Right renal pelvis (tissue), 4 donors: ENCODE measurements around the gene MATK. TPM values are rescaled to one million over a fixed set of nuclear protein-coding genes. Genes with fewer than 3 reads are reported as not detected.

ENCODE experiments used
- polyA plus RNA-seq, 4 donors: library from polyadenylated mRNA; unstranded; fragments of 120-200 nt; gene quantifications; one replicate each; pipeline ENCODE4 v1.2.1, GENCODE V29; 2013; ENCODE audit not compliant: insufficient read length in 4 of 4

The MATK gene
- polyA plus RNA-seq, 4 donors = 0.50 to 1.8 (median 1.1) TPM

Other genes with a start within 250 kb of the MATK start
- gene TEKTIP1, start 247.2 kb downstream of the MATK start, polyA plus RNA-seq = 1 to 10 TPM; 3.4 to 7.1 (median 4.8) TPM
- 10 to 100 TPM; 46.5 to 66.2 (median 56.5) TPM for gene MFSD12, start 228.8 kb downstream of the MATK start, polyA plus RNA-seq
- gene HMG20B, start 213.4 kb downstream of the MATK start, polyA plus RNA-seq = 10 to 100 TPM; 72.9 to 95.8 (median 74.2) TPM
- gene GIPC3, start 200.9 kb downstream of the MATK start, polyA plus RNA-seq = 1 to 10 TPM; 2.6 to 4.2 (median 3.1) TPM
- 1 to 10 TPM; 2.7 to 4.1 (median 3.1) TPM for gene TBXA2R, start 179.5 kb downstream of the MATK start, polyA plus RNA-seq
- 10 to 100 TPM; 19.7 to 30.8 (median 21.0) TPM for gene CACTIN, start 159.6 kb downstream of the MATK start, polyA plus RNA-seq
- gene PIP5K1C, start 85.9 kb downstream of the MATK start, polyA plus RNA-seq = 10 to 100 TPM; 19.3 to 30.8 (median 23.3) TPM
- 10 to 100 TPM in 2 of 4 donors, 1 to 10 TPM in 2; 7.7 to 11.3 (median 9.6) TPM for gene TJP3, start 78.0 kb downstream of the MATK start, polyA plus RNA-seq
- gene APBA3, start 24.7 kb downstream of the MATK start, polyA plus RNA-seq = 10 to 100 TPM; 14.2 to 21.6 (median 16.6) TPM
- 10 to 100 TPM; 32.1 to 43.9 (median 38.1) TPM for gene MRPL54, start 23.7 kb downstream of the MATK start, polyA plus RNA-seq
- under 1 TPM in 1 of 4 donors, not detected in 3; 0.03 TPM for gene RAX2, start 14.2 kb downstream of the MATK start, polyA plus RNA-seq
- 1 to 10 TPM; 1.3 to 1.8 (median 1.6) TPM for gene ZFR2, start 82.7 kb upstream of the MATK start, polyA plus RNA-seq
- gene ATCAY, start 94.3 kb upstream of the MATK start, polyA plus RNA-seq = under 1 TPM; 0.32 to 0.61 (median 0.39) TPM
- gene NMRK2, start 146.7 kb upstream of the MATK start, polyA plus RNA-seq = under 1 TPM in 2 of 4 donors, not detected in 2; 0.39 to 0.59 TPM
- 10 to 100 TPM; 36.5 to 55.5 (median 39.6) TPM for gene DAPK3, start 184.7 kb upstream of the MATK start, polyA plus RNA-seq
- gene EEF2, start 199.1 kb upstream of the MATK start, polyA plus RNA-seq = 1,000 to 10,000 TPM; 1,542 to 1,906 (median 1,629) TPM
- gene PIAS4, start 221.4 kb upstream of the MATK start, polyA plus RNA-seq = 10 to 100 TPM; 33.5 to 39.4 (median 38.1) TPM